Femur (tissue), 1 donor: ENCODE results near the gene EML4.

Experiments used
- DNase-seq: peaks from one replicate; pipeline ENCODE4 v3.0.0-alpha.2; 2017

EML4 gene

DNA sequence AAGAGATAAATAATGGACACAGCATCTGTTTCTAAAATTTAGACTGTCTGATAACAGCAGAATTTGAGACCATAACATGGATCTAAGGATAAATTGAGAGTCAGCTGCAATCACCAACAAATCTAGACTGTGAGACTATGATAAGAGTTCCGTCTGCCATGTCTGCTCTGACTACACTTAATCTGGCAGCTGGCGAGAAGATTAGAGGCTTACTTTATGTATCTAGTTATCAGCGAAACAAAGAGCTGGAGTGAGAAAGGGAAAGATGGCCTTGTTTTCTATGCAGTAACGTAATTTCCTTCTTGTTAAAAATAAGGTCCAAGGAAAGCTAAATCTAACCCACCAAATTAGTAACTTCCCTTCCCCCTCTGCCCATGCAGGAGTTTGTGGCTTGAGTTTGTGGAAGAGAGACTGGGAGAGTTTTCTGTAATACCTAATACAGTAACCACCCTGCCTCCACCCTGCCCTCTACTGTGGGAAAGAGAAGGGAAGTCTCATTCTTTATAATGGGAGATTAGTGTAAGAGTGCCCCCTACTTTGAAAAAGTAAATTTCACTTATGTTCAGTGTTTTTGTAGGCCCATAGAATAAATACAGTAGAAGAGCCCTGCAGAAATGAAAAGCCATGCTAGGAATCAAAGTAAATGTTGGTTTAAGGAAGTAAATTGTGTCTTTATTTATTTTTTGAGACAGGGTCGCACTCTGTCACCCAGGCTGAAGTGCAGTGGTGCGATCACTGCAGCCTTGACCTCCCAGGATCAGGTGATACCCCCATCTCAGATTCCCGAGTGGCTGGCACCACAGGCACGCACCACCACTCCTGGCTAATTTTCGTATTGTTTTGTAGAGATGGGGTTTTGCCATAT is 27.5 kb downstream of the EML4 start:
- DNase-seq: peak; percentile 44

DNA sequence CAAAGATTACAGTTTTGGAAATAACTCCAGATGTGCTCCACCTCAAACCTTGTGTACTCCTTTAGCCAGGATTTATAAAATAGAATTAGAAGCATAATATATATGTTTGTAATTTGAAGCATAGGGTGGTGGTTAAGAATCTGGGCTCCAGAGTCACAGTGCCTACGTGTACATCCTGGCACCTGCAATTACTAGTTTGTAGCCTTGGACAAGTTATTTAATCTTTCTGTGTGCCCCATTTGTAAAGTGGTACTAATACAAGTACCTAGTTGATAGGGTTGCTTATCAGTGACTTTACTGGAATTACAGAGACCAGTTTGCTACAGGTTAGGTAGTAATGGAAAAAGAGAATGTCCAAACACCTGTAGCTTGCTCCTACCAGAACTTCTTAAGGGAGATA is 28.6 kb downstream of the EML4 start:
- DNase-seq: no peak

DNA sequence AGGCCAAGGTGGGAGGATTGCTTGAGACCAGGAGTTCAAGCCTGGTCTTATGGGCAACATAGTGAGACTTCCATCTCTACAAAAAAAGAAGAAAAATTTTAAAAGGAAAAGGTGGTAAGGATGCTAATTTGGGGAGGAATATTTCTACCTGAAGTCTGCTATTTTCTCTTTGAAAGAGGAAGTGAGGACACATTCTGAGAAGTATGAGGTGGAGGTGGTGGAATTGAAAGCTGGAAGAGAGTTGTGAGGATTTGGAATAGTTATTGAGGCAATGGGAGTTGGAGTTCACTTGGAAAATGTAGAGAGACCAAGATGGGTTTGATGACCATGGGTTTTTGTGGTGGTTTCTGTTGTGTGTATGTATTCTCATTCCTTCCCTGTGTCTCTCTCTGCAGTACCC is 29.3 kb downstream of the EML4 start:
- no peak for DNase-seq

DNA sequence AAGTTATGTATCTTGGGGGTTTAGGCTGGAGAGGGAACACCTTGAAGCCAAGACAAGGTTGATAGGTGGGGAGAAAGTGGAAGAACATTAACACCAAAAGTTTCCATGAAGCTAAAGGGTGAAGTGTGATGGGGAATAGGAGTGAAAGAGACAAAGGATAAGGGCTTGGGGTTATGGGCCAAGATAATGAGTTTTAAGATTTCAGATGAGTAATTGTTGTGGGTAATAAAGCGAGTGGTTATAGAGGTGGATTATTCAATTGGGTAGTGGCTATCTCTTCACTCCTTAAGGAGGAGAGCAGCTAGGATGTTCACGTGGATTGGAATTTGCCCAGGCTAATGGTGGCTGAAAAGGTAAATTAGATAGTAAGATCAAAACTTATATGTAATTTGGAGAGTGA is 29.8 kb downstream of the EML4 start:
- no peak for DNase-seq

DNA sequence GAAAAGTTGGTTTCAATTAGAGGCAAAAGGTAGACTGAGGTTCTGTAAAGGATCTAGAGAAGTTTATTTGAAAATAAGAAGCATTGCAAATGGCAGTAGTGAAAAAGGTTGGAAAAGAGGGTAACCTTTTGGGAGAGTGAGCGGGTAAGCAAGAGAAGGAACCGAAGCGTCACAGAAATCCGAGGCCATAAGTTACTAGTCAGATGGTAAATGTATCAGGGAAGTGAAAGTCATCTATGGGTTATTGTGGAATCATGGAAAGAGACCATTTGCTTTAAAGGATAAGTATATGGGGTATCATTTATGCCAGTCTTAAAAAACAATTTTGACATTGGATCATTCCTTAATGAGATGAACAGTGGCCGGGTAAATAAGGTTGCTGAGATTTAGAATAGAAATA is 30.5 kb downstream of the EML4 start:
- DNase-seq: no peak

DNA sequence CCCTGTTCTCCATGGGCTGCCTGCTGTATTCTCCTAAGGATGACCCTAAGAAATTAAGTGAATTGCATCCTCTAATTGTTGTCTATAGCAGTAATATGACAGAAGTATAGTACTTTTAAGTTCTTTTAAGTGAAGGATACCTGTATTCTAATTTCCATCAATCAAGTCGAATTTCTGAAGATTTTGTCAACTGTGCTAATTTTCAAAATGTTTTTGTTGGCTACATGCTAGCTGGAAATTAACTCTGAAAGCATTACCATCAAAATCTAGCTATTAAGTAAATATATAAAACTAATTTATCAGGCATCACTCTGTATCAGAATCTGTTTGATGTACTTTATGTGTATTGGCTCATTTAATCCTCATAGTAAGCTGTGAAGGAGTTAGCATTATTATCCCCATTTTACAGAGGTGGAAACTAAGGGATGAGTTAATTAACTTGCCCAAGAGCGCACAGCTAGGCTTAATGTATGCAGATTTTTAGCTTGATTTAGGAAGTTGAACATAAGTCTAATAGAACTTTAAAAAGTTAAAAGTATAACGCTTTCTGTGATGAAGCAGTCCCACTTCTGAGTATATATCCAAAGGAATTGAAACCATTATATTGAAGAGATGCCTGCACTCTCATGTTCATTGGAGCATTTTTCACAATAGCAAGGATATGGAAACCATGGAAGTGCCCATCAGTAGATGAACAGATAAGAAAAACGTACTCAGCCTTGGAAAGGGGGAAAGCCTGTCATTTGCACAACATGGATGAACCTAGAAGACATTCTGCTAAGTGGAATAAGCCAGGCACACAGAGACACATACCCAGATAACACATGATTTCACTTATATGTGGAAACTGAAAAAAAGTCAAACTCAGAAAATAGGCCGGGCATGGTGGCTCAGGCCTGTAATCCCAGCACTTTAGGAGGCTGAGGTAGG is 32.0 kb downstream of the EML4 start:
- DNase-seq: no peak

DNA sequence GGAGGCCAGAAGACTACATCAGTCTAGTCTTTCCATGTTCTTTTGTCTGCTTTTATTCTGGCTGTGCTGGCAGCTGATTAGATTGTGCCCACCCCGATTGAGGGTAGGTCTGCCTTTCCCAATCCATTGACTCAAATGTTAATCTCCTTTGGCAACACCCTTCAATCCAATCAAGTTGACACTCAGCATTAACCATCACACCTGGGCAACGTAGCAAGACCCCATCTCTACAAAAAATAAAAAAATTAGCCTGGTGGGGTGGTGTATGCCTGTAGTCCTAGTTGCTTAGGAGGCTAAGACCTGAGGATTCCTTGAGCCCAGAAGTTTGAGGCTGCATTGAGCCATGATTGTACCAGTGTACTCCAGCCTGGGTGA is 33.5 kb downstream of the EML4 start:
- DNase-seq: no peak

DNA sequence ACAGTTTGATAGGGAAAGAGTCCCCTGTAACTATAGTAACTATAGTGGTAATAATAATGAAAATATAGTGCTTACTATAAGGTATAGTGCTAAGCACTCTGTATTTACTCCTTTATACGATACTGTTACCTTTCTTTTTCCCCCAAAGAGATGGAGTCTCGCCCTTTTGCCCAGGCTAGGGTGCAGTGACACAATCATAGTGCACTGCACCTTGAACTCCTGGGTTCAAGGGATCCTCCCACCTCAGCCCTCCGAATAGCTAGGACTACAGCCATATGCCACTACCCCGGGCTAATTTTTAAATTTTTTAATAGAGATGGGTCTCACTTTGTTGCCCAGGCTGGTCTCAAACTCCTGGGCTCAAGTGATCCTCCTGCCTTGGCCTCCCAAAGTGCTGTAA is 34.6 kb downstream of the EML4 start:
- no peak for DNase-seq

DNA sequence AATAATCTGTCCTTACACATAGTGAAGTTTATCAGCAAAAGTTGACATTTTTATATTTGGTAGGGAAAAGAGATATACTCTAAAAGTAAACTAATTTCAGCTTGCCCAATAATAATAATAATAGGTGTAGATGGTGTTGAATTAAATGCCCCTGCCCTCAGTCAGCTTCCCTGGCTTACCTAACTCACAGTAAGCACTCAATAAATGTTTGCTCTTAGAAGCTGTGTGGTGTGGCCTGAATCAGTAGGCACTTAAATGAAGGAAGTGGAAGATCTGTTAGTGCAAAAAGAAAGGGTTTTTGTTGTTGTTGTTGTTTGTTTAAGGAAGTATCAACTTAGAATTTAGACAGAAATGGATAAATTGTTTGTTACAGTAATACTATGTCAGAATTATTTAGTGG is 36.2 kb downstream of the EML4 start:
- no peak for DNase-seq

DNA sequence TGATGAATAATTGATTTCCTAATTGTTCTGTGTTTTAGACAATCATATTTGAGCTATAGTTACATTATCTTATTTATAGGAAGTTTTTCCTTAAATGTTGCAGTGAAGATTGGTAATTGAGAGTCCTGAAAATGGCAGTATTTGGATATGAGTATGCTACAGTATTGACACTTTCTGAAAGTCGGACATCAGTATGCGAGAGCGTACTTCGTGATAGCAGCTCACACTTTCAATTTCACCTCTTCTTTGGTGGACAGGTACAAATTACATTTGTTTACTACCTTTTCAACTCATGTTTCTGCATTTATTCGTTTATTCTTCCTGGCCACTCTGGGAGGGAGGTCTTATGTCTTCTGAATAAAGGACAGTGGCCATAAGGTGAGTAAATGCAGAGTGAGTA is 38.7 kb downstream of the EML4 start:
- no peak for DNase-seq

DNA sequence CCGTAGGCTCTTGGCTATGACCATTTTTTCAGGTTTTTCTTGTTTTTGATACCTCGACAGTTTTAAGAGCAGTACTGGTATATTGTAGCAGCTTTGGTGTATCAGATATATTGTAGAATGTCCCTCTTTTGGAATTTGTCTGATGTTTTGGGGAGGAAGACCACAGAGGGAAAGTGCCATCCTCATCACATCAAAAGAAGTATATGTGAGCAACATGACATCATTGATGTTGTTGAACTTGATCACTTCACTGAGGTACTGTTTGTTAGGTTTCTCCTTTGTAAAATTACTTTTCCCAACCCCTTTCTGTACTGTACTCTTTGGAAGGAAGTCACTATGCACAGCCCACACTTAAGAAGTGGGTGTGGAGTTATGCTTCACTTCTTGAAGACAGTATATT is 41.0 kb downstream of the EML4 start:
- no peak for DNase-seq

DNA sequence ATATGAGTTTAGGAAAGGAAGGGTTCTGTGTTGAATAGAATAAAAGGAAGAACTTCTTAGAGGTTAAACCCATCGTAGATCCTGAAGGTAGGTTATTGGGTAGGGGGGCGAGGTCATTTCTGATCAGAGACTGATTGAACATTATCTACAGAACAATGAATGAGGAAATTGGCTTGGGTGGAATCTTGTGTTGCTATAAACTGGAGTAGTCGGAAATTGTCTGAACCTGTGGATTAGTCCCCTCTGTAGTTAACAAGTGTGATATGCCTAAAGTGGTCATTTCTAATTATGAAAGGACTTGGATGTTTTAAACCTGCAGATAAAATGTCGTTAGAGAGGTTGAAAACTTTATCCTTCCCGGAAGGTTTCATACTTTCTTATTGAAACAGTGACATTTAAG is 42.1 kb downstream of the EML4 start:
- no peak for DNase-seq

DNA sequence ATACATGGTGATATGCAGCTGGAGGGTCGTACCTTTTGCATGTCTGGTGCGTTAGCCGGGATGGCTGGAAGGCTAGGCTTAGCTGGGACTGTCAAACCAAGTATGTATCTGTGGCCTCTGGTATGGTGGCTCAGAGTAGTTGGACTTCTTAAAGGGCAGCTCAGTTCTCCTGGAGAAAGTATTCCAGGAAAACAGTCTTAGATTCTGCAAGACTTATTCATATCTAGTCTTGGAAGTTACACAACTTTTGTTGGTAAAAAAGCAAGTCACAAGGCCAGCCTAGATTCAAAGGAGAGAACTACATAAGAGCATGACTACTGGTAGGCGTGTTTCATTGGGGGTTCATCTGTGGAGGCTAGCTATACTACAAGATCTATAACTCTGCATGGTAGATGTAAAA is 45.5 kb downstream of the EML4 start:
- DNase-seq: no peak

DNA sequence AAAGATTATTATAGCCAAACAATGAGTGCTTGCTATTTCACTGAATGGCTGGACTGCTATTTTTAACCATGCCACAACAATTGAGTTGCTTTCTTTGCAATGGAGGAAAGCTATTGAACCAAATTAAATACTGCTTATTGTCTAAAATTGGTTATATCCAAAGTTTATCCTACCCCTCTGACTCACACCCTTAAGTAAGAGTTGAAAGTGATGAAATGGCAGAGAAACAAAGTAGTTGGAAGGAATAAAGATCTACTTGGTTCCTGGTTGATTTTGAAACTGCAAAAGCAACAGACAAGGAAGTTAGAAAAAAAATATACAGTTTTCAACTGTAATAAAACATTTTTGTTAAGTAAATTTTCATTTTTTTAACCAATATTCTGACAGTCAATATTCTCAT is 47.5 kb downstream of the EML4 start:
- no peak for DNase-seq

DNA sequence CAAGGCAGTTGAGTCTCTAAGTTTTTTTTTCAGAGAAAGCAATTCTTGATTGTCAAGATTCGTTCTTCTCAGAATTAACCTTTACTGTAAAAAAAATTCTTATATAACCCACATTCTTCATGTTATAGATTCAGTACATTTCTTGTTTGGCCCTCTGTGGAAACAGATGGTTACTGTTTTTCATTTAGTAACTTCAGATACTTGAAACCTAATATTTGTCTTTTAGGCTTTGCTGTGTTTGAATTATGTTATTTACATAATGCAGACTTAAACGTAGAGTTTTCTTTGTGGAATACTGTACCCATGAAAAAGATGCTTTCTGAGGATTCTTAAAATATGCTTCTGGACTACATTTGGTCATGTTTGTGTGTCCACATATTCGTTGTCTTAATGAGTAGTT is 48.2 kb downstream of the EML4 start:
- DNase-seq: no peak

DNA sequence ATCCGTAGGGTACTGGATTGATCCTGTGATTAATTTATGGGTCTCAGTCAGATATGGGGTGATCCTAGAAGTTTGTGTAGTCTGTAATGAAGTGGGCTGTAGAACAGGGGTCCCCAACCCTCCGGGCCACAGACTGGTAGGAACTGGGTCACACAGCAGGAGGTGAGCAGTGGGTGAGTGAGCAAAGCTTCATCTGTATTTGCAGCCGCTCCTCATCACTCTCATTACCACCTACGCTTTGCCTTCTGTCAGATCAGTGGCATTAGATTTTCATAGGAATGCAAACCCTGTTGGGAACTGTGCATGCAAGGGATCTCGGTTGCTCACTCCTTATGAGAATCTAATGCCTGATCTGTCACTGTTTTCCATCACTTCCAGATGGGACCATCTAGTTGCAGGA is 48.8 kb downstream of the EML4 start:
- no peak for DNase-seq

DNA sequence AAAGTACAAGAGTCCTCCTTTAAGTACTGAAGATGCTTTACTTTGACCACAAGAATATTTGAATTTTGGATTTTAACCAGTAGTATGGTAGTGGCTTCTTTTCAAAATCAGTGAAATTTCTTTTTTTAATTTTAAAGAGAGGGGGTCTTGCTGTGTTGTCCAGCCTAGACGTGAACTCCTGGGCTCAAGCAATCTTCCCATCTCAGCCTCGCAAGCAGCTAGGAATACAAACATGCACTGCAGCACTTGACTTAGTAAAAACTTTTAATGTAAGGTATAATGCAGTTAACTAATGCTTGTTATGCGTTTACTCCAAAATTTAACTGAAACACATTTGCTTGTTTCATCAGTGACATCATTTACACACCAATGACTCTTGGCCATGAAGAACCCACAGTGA is 49.6 kb downstream of the EML4 start:
- DNase-seq: no peak

DNA sequence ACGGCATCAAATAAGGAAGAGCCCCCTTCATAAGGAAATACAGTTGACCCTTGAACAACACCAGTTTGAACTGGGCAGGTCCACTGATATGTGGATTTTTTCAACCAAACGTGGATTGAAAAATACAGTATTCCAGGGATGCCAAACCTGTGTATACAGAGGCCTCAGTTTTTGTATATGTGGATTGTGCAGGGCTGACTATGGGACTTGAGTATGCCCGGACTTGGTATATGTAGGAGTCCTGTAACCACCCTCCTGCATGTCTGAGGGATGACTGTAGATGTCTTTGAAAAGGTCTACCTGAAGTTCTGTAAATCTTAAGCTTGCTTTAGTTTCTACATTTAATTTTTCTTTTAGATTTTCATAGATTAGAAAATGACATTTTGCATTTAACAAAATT is 50.0 kb downstream of the EML4 start:
- DNase-seq: no peak

DNA sequence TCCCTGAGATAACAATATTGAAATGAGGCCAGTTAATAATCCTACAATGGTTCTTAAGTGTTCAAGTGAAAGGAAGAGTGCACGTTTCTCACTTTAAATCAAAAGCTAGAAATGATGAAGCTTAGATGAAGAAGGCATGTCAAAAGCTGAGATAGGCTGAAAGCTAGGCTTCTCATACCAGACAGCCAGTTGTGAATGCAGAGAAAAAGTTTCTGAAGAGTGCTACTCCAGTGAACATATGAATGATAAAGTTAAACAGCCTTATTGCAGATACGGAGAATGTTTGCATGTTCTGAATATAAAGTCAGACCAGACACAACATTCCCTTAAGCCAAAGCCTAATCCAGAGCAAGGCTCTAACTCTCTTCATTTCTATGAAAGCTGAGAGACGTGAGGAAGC is 51.4 kb downstream of the EML4 start:
- DNase-seq: no peak

DNA sequence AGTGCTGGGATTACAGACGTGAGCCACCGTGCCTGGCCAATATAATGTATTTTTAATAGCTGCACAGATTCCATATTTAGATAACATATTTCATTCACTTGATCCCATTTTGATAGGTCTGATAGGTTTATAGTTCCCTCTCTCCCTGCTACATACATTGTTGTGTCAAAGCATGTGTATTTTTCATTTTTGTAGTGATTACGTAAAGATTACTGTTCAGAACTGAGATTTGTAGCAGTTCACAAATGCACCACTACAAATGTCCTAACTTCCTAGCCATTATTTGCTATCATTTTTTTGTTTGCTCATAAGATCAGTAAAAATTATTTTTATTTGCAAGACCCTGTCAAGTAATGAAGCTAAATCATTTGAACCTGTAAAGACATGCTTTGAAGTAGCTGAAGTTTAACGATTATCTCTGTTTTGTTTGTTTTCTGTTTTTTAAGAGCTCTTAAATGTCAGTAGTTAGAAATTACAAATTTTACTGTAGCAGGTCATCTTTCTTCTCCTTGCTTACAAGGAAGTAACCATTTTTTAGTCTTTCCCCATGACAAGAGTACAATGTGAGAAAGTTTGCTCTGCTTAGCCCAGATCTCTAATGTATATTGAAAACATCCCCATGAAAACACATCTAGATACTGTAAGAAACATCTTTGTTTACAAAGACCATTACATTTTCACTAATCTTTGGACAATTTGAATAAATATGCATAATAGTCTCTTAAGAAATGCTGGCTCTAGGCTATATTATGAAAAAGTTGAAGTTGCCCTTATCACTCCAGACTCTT is 54.1 kb downstream of the EML4 start:
- DNase-seq: no peak

DNA sequence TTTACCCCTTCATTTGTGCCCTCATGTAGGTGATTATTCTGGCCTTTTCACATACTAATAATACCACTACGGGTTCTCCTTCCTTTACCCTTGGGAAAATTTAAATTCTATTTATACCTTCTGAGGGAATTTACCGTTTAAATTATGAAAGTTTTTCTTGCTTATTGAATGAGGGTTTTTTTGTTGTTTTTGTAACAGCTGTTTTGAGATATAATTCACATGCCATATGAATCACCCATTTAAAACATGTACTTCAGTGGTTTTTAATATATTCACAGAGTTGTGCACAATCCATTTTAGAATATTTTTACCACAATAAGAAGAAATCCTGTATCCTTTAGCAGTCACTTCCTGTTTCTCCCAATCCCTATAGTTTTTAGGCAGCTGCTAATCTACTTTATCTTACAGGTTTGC is 54.7 kb downstream of the EML4 start:
- DNase-seq: no peak

DNA sequence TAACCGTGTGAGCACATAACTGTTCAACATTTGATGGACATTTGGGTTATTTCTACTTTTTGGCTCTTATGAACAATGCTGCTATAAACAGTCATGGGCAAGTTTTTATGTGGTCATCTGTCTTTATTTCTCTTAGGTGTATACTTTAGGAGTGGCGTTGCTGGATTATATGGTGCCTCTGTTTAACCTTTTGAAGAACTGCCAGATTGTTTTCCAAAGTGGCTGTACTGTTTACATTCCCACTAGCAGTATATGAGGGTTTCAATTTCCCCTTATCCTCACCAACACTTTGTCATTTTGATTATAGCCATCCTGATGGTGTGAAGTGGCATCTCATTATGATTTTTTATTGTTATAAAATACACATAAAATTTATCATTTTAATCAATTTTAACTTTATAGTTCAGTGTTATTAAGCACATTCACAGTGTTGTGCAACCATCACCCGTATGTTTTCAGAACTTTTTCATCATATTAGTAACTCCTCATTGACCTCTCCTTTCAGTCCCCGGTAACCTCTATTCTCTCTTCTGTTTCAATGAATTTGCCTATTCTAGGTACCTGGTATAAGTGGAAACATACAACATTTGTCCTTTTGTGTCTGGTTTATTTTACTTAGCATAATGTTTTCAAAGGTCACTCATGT is 55.4 kb downstream of the EML4 start:
- DNase-seq: no peak

DNA sequence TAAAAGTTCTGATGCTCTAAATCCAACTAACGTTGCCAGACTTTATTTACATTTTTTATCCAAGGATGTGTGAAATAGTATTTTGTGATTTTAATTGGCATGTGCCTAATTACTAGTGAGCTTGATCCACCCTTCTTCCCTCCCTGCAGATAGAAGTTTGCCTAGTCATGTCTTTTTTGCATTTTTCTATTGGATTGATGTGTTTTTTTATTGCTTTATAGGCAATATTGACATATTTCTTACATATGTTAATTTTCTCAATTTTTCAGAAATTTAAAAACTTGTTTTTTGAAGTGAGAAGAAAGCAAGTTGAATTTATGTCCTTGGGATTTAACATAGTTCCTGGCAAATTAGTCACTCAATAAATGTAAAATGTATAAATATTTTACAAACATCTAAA is 56.4 kb downstream of the EML4 start:
- DNase-seq: no peak
